ENCODE measurements around the gene PHACTR1.

The PHACTR1 gene

DNA sequence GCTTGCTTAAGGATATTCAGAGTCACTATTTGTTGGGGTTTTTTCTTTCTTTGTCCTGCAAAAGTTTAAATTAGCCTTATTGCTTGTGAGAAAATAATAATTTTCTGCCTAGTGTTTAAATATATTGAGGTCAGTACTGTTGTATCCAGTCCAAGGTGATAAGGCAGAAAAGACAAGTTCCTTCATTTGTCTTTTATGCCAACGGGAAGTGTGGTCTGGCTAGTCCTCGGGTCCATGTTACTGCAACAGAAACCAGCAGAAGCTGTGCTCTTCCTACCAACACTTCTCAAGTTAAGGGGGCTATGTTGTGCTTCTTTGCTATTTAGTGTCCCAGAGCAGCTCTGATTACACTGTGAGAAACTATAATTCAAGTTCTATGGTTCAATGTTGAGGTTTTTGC, 310.6 kb downstream of the PHACTR1 start:
- H3K36me3 ChIP-seq (ENCODE audit: control insufficient read depth, insufficient read depth, low read length) = no peaks in the 10 kb centered on the region
- H3K27me3 ChIP-seq (ENCODE audit: control insufficient read depth, insufficient read depth, low read length) = no peaks in the 10 kb centered on the region
- no peak overlapping the region for H3K4me3 ChIP-seq (ENCODE audit: low read length)
- no peak for DNase-seq (ENCODE audit: low read depth, low spot score)
- H3K9me3 ChIP-seq (ENCODE audit: control insufficient read depth, insufficient read depth, low read length) = no peaks in the 10 kb centered on the region
- H3K27ac ChIP-seq (ENCODE audit: low read length) = no peak overlapping the region
- WGBS (ENCODE audit: insufficient coverage, insufficient read length) = no CpG with 5 or more reads among the region's 2 CpGs
- H3K4me1 ChIP-seq (ENCODE audit: control insufficient read depth, insufficient read depth, low read length) = 0 out of 2 replicates have a peak, but pooled peaks cover 2% of the 10 kb centered on the region

DNA sequence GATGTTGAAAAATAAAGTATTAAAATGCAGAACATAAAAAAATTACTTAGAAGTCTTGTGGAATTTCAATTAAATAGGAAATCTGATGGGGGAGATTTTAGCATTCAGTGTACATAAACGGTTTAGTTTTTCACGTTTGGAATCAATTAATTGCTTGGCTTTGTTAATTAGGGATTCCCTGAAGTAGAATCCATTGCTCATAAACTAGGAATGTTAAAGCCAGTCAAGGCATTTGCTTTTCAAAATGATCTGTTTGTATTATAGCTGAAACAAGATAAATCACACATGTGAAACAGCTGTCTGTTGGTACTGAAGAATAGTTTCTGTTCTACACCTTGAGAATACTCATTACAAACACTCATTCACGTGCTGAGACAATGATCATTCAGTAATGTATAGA, 313.8 kb downstream of the PHACTR1 start:
- H3K27ac ChIP-seq (ENCODE audit: low read length) = no peak overlapping the region
- no peaks in the 10 kb centered on the region for H3K9me3 ChIP-seq (ENCODE audit: control insufficient read depth, insufficient read depth, low read length)
- WGBS (ENCODE audit: insufficient coverage, insufficient read length) = no CpG with 5 or more reads among the region's 3 CpGs
- no peaks in the 10 kb centered on the region for H3K36me3 ChIP-seq (ENCODE audit: control insufficient read depth, insufficient read depth, low read length)
- H3K27me3 ChIP-seq (ENCODE audit: control insufficient read depth, insufficient read depth, low read length) = no peaks in the 10 kb centered on the region
- no peak overlapping the region for H3K4me3 ChIP-seq (ENCODE audit: low read length)
- DNase-seq (ENCODE audit: low read depth, low spot score) = no peak
- H3K4me1 ChIP-seq (ENCODE audit: control insufficient read depth, insufficient read depth, low read length) = 0 out of 2 replicates have a peak, but pooled peaks cover 2% of the 10 kb centered on the region

DNA sequence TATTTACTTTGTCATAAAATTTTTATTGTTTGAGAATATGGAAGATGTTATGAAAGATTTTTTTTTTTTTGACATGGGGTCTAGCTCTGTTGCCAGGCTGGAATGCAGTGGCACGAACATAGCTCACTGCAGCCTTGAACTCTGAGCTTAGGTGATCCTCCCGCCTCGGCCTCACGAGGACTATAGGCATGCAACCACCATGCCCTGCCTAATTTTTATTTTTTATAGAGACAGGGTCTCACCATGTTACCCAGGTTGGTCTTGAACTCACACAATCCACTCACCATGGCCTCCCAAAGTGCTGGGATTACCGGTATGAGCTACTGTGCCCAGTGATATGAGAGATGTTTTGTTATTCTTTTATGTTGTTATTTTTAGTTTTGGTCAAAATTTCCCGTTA, 316.0 kb downstream of the PHACTR1 start:
- no peak overlapping the region for H3K27ac ChIP-seq (ENCODE audit: low read length)
- DNase-seq (ENCODE audit: low read depth, low spot score) = no peak
- H3K4me3 ChIP-seq (ENCODE audit: low read length) = no peak overlapping the region
- H3K36me3 ChIP-seq (ENCODE audit: control insufficient read depth, insufficient read depth, low read length) = no peaks in the 10 kb centered on the region
- no CpG with 5 or more reads among the region's 6 CpGs for WGBS (ENCODE audit: insufficient coverage, insufficient read length)
- H3K4me1 ChIP-seq (ENCODE audit: control insufficient read depth, insufficient read depth, low read length) = no peaks in the 10 kb centered on the region
- H3K9me3 ChIP-seq (ENCODE audit: control insufficient read depth, insufficient read depth, low read length) = no peaks in the 10 kb centered on the region
- no peaks in the 10 kb centered on the region for H3K27me3 ChIP-seq (ENCODE audit: control insufficient read depth, insufficient read depth, low read length)

DNA sequence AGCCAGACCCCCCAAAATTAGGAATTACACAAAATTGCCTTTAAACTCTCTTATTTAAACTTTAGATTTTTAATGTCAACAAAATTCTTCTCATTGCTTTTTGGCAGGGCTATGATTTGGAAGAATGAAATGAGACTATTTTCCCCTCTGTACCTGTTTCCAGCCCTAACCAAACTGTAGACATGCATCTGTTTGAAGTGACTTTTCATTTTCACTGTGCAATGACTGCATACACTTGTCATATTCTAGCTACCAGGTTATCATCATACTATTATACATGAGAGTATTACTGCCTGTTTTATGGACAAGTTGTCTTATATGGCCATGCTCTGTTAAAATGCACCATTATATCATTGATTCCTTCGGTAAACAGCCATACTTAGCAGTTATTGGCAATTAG, 316.6 kb downstream of the PHACTR1 start:
- no peak for DNase-seq (ENCODE audit: low read depth, low spot score)
- Histone ChIP-seq H3K9me3 (ENCODE audit: control insufficient read depth, insufficient read depth, low read length) (no peaks in the 10 kb centered on the region), H3K4me1 (ENCODE audit: control insufficient read depth, insufficient read depth, low read length) (no peaks in the 10 kb centered on the region), H3K27me3 (ENCODE audit: control insufficient read depth, insufficient read depth, low read length) (no peaks in the 10 kb centered on the region), H3K4me3 (ENCODE audit: low read length) (no peak overlapping the region), H3K27ac (ENCODE audit: low read length) (no peak overlapping the region), H3K36me3 (ENCODE audit: control insufficient read depth, insufficient read depth, low read length) (no peaks in the 10 kb centered on the region)
- no CpG with 5 or more reads among the region's 1 CpG for WGBS (ENCODE audit: insufficient coverage, insufficient read length)

DNA sequence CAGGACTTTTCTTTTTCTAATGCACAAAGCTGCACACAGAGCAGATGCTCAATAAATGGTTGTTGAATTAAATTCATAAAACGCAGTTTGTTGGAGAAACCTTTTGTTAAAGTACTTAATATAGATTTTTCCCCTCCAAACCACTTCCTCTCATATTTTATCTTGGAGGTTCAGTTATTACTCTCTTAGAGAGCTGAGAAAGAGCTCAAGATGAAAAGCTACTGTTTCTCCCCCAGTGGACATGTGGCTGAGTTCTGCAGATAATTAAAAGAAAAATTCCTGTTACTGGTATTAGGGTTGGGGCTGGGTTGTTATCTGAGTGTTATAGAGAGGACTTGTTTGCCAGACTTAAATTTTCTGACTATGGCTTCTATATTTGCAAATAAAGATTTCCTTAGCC, 317.7 kb downstream of the PHACTR1 start:
- Histone ChIP-seq H3K36me3 (ENCODE audit: control insufficient read depth, insufficient read depth, low read length) (no peaks in the 10 kb centered on the region), H3K4me1 (ENCODE audit: control insufficient read depth, insufficient read depth, low read length) (no peaks in the 10 kb centered on the region), H3K27me3 (ENCODE audit: control insufficient read depth, insufficient read depth, low read length) (no peaks in the 10 kb centered on the region), H3K4me3 (ENCODE audit: low read length) (no peak overlapping the region), H3K9me3 (ENCODE audit: control insufficient read depth, insufficient read depth, low read length) (no peaks in the 10 kb centered on the region), H3K27ac (ENCODE audit: low read length) (no peak overlapping the region)
- no CpG with 5 or more reads among the region's 1 CpG for WGBS (ENCODE audit: insufficient coverage, insufficient read length)
- DNase-seq (ENCODE audit: low read depth, low spot score) = no peak

DNA sequence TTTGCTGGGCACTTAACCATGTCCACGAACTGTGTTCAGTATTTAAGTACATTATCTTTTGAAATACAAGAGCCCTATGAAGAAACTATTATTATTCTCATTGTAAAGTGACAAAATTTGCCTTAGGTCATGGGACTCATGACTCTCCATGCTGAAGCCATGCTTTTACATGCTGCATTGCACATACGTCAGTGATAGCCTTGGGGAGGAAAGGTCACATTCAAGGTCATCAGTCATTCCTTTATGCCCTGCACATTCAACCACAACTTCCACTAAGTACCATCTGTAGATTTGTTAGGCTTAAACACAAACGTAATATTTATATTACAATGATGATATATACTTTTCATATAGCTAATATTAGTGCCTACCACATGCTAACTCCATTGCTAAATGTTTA, 319.0 kb downstream of the PHACTR1 start:
- no peak overlapping the region for H3K27ac ChIP-seq (ENCODE audit: low read length)
- H3K9me3 ChIP-seq (ENCODE audit: control insufficient read depth, insufficient read depth, low read length) = no peaks in the 10 kb centered on the region
- no peaks in the 10 kb centered on the region for H3K27me3 ChIP-seq (ENCODE audit: control insufficient read depth, insufficient read depth, low read length)
- no peaks in the 10 kb centered on the region for H3K4me1 ChIP-seq (ENCODE audit: control insufficient read depth, insufficient read depth, low read length)
- no peak for DNase-seq (ENCODE audit: low read depth, low spot score)
- WGBS (ENCODE audit: insufficient coverage, insufficient read length) = no CpG with 5 or more reads among the region's 3 CpGs
- no peak overlapping the region for H3K4me3 ChIP-seq (ENCODE audit: low read length)
- H3K36me3 ChIP-seq (ENCODE audit: control insufficient read depth, insufficient read depth, low read length) = no peaks in the 10 kb centered on the region

DNA sequence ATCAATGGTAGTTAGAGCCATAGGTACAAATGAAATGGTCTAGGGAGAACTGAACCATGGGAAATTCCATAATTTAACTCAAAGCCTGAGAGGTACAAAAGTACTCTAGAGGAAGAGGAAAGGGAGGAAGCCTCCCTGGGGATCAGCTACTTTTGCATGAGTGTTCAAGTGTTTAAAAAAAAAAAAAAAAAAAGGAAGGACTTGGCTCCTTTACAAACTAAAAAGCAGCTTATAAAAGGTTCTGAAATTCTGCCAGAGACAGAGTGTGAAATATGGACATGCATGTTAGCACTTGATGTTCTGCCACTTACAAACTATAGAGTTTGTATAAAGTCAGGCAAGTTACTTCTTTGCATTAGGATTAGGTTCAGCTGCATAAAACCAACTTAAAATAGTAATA, 321.7 kb downstream of the PHACTR1 start:
- H3K27ac ChIP-seq (ENCODE audit: low read length) = no peak overlapping the region
- no peaks in the 10 kb centered on the region for H3K9me3 ChIP-seq (ENCODE audit: control insufficient read depth, insufficient read depth, low read length)
- no peaks in the 10 kb centered on the region for H3K4me1 ChIP-seq (ENCODE audit: control insufficient read depth, insufficient read depth, low read length)
- H3K36me3 ChIP-seq (ENCODE audit: control insufficient read depth, insufficient read depth, low read length) = no peaks in the 10 kb centered on the region
- no peak for DNase-seq (ENCODE audit: low read depth, low spot score)
- no peak overlapping the region for H3K4me3 ChIP-seq (ENCODE audit: low read length)
- H3K27me3 ChIP-seq (ENCODE audit: control insufficient read depth, insufficient read depth, low read length) = no peaks in the 10 kb centered on the region

DNA sequence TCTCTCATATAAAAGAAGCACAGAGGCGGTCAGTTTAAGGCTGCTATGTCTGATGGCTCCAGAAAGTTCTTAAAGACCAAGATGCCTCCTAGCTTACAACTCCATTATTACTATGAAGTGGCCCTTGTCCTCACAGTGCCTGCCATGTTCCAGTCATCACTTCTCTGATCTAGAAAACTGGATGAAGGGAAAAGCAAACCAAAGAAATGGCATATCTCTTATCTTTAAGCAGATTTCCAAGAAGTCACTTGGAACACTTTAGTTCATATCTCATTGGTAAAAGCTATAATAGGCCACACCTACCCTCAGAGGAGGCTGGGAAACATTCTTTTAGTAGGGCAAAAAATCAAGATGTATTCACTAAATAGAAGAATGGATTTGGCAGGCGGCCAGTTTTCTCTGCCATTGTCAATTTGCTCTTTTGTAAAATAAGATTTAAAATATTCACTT, 322.2 kb downstream of the PHACTR1 start:
- no peaks in the 10 kb centered on the region for H3K9me3 ChIP-seq (ENCODE audit: control insufficient read depth, insufficient read depth, low read length)
- DNase-seq (ENCODE audit: low read depth, low spot score) = no peak
- H3K36me3 ChIP-seq (ENCODE audit: control insufficient read depth, insufficient read depth, low read length) = no peaks in the 10 kb centered on the region
- WGBS (ENCODE audit: insufficient coverage, insufficient read length) = no CpG with 5 or more reads among the region's 2 CpGs
- no peaks in the 10 kb centered on the region for H3K27me3 ChIP-seq (ENCODE audit: control insufficient read depth, insufficient read depth, low read length)
- no peak overlapping the region for H3K27ac ChIP-seq (ENCODE audit: low read length)
- no peak overlapping the region for H3K4me3 ChIP-seq (ENCODE audit: low read length)
- H3K4me1 ChIP-seq (ENCODE audit: control insufficient read depth, insufficient read depth, low read length) = no peaks in the 10 kb centered on the region

DNA sequence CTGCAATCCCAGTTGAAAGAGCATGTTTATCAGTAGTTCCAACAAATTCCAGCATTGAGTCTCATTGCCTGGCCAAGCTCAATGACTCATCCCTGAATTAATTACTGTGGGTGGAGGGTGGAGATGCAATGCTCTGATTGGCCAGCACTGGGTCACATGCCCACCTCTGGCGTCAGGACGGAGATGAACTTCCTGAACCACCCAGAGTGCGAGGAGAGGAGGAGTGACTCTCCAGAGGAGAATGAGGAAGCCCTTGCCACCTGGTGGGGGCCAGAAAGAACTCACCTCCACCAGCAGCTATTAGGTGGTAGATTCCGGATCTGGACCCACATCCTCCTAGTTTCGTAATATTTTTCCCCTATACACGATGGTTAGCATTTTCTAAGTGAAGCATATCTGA, 327.8 kb downstream of the PHACTR1 start:
- no peaks in the 10 kb centered on the region for H3K27me3 ChIP-seq (ENCODE audit: control insufficient read depth, insufficient read depth, low read length)
- peak; percentile 11 for DNase-seq (ENCODE audit: low read depth, low spot score)
- no peak overlapping the region for H3K27ac ChIP-seq (ENCODE audit: low read length)
- WGBS (ENCODE audit: insufficient coverage, insufficient read length) = no CpG with 5 or more reads among the region's 6 CpGs
- H3K9me3 ChIP-seq (ENCODE audit: control insufficient read depth, insufficient read depth, low read length) = no peaks in the 10 kb centered on the region
- H3K4me3 ChIP-seq (ENCODE audit: low read length) = no peak overlapping the region
- H3K36me3 ChIP-seq (ENCODE audit: control insufficient read depth, insufficient read depth, low read length) = no peaks in the 10 kb centered on the region
- no peaks in the 10 kb centered on the region for H3K4me1 ChIP-seq (ENCODE audit: control insufficient read depth, insufficient read depth, low read length)

DNA sequence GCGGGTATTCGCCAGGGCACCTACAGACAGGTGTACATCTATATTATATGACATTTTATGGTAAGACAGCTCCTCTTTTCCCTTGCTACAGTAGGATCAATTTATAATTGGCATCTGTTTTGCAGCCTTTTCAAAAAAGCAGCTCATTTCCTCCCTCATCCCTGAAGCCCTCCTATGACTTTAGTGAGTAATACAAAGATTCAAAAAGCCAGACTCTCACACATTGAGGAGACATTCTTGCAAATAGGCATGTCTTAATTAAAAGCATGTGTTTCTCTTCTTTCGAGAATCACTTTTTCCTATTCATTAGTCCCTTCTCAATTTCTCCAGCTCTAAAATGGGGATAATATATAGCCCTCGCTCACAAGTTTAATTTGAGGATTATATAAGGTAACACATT, 328.3 kb downstream of the PHACTR1 start:
- H3K27ac ChIP-seq (ENCODE audit: low read length) = no peak overlapping the region
- DNase-seq (ENCODE audit: low read depth, low spot score) = no peak
- no peaks in the 10 kb centered on the region for H3K27me3 ChIP-seq (ENCODE audit: control insufficient read depth, insufficient read depth, low read length)
- H3K9me3 ChIP-seq (ENCODE audit: control insufficient read depth, insufficient read depth, low read length) = no peaks in the 10 kb centered on the region
- H3K36me3 ChIP-seq (ENCODE audit: control insufficient read depth, insufficient read depth, low read length) = no peaks in the 10 kb centered on the region
- WGBS (ENCODE audit: insufficient coverage, insufficient read length) = no CpG with 5 or more reads among the region's 4 CpGs
- H3K4me3 ChIP-seq (ENCODE audit: low read length) = no peak overlapping the region
- no peaks in the 10 kb centered on the region for H3K4me1 ChIP-seq (ENCODE audit: control insufficient read depth, insufficient read depth, low read length)

DNA sequence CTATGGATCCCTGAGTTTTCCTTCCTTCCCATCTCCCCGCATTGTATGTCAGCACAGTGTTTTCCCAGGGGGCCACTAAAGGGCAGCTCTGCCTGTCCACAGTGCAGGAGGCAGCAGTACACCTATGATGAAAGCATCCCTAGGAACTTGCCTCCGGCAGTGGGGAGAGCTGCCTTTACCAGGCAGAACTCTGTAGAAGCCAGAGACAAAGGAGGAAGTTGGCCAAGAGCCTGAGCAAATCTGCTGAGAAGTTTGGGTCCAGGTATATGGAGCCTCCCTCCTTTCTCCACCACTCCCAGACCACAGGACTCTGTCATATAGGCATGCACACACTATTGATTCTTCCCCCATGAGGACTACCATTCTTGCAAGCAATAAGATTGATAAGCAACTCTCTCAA, 329.1 kb downstream of the PHACTR1 start:
- Histone ChIP-seq H3K27ac (ENCODE audit: low read length) (no peak overlapping the region), H3K4me1 (ENCODE audit: control insufficient read depth, insufficient read depth, low read length) (no peaks in the 10 kb centered on the region), H3K4me3 (ENCODE audit: low read length) (no peak overlapping the region), H3K27me3 (ENCODE audit: control insufficient read depth, insufficient read depth, low read length) (no peaks in the 10 kb centered on the region), H3K9me3 (ENCODE audit: control insufficient read depth, insufficient read depth, low read length) (no peaks in the 10 kb centered on the region), H3K36me3 (ENCODE audit: control insufficient read depth, insufficient read depth, low read length) (no peaks in the 10 kb centered on the region)
- no CpG with 5 or more reads among the region's 2 CpGs for WGBS (ENCODE audit: insufficient coverage, insufficient read length)
- DNase-seq (ENCODE audit: low read depth, low spot score) = no peak
